IMR-90 (cell line): Measurements from ENCODE around the gene RGS3. TPM values are rescaled to one million over a fixed set of nuclear protein-coding genes. Genes with fewer than 3 reads are reported as not detected.
A peak's percentile ranks its signal among the peaks of the same experiment; 100 is the strongest.

ENCODE experiments used
- ATAC-seq: fragments of 200-7000 bp; cut with Tn5 transposase; 2 replicates; pipeline ENCODE4 v1.9.1; 2020; ENCODE audit warnings: low read depth, mild to moderate bottlenecking, moderate library complexity
- BruUV-seq: library from RNA; stranded (reverse); fragments of 400-500 nt; replicated peaks from 2 replicates; lab custom pipeline; 2021; lab: Mats Ljungman, UMichigan
- CTCF ChIA-PET: fragments of 300-600 bp; formaldehyde crosslinking; extraction: SDS; loops from one replicate; lab custom pipeline; 2021; ENCODE audit warnings: antibody characterized with exemption; lab: Yijun Ruan, JAX
- POLR2A ChIA-PET: fragments of 300-600 bp; sonication (Branson Sonifier 250); formaldehyde crosslinking; loops from one replicate; lab custom pipeline; 2022; ENCODE audit warnings: antibody characterized with exemption; ENCODE audit not compliant: unreplicated experiment; lab: Charles Lee
- DNase-seq: peaks from one replicate; pipeline ENCODE4 v3.0.0; 2013
- H2AFZ ChIP-seq: replicated peaks from 2 replicates; pipeline ENCODE3; 2013; ENCODE audit warnings: low read length, mild to moderate bottlenecking; ENCODE audit not compliant: poor library complexity
- H2AK5ac ChIP-seq: 2 replicates; pipeline ENCODE4 v1.6.1; 2013; ENCODE audit warnings: low read depth, low read length, inconsistent platforms
- H2AK9ac ChIP-seq: replicated peaks from 2 replicates; pipeline ENCODE3; 2013; ENCODE audit warnings: mild to moderate bottlenecking, low read depth, low read length, moderate library complexity; ENCODE audit not compliant: poor library complexity
- H2BK120ac ChIP-seq: 2 replicates; pipeline ENCODE4 v1.6.1; 2013; ENCODE audit warnings: low read depth, low read length, inconsistent platforms
- H2BK15ac ChIP-seq: 3 replicates; pipeline ENCODE4 v1.6.1; 2013; ENCODE audit warnings: low read depth, low read length, inconsistent platforms
- H2BK20ac ChIP-seq: 2 replicates; pipeline ENCODE4 v1.6.1; 2013; ENCODE audit warnings: low read depth, mild to moderate bottlenecking, inconsistent platforms, low read length, moderate library complexity
- H2BK5ac ChIP-seq: 2 replicates; pipeline ENCODE4 v1.6.1; 2013; ENCODE audit warnings: mild to moderate bottlenecking, low read depth, low read length, inconsistent platforms; ENCODE audit not compliant: poor library complexity, severe bottlenecking
- H3K14ac ChIP-seq: replicated peaks from 2 replicates; pipeline ENCODE4 v1.6.1; 2013; ENCODE audit warnings: low read depth, low read length, inconsistent platforms
- H3K18ac ChIP-seq: 2 replicates; pipeline ENCODE4 v1.6.1; 2013; ENCODE audit warnings: low read depth, low read length, control low read depth
- H3K23ac ChIP-seq: 2 replicates; pipeline ENCODE4 v1.6.1; 2013; ENCODE audit warnings: low read depth, low read length, inconsistent platforms
- H3K27ac ChIP-seq: 2 replicates; pipeline ENCODE4 v1.5.1; 2013; ENCODE audit warnings: mild to moderate bottlenecking, control low read depth, low read length; ENCODE audit not compliant: insufficient read depth
- H3K27me3 ChIP-seq: 2 replicates; pipeline ENCODE4 v1.6.1; 2013; ENCODE audit warnings: low read length; ENCODE audit not compliant: control insufficient read depth, insufficient read depth
- H3K36me3 ChIP-seq: 2 replicates; pipeline ENCODE4 v1.6.1; 2013; ENCODE audit warnings: low read length, mixed read lengths; ENCODE audit not compliant: control insufficient read depth, insufficient read depth
- H3K4ac ChIP-seq: 2 replicates; pipeline ENCODE4 v1.6.1; 2013; ENCODE audit warnings: low read depth, low read length, inconsistent platforms
- H3K4me1 ChIP-seq: 2 replicates; pipeline ENCODE4 v1.6.1; 2013; ENCODE audit warnings: low read length, mixed read lengths; ENCODE audit not compliant: control insufficient read depth, insufficient read depth
- H3K4me2 ChIP-seq: 2 replicates; pipeline ENCODE4 v1.6.1; 2013; ENCODE audit warnings: low read depth, mild to moderate bottlenecking, control low read depth, low read length, moderate library complexity
- H3K4me3 ChIP-seq: 2 replicates; pipeline ENCODE4 v1.5.1; 2013; ENCODE audit warnings: low read depth, mild to moderate bottlenecking, control low read depth, low read length, moderate library complexity; ENCODE audit not compliant: insufficient read depth
- H3K56ac ChIP-seq: 2 replicates; pipeline ENCODE4 v1.6.1; 2013; ENCODE audit warnings: low read length, inconsistent platforms; ENCODE audit not compliant: insufficient read depth; ENCODE audit errors: extremely low read depth
- H3K79me1 ChIP-seq, 2 experiments: 2 replicates each; pipeline ENCODE4 v1.6.1; 2013; ENCODE audit warnings: low read length in 2 of 2, inconsistent platforms in 1 of 2, low read depth in 1 of 2
- H3K9ac ChIP-seq: 2 replicates; pipeline ENCODE4 v1.6.1; 2013; ENCODE audit warnings: low read depth, low read length, control low read depth
- H3K9me1 ChIP-seq: 2 replicates; pipeline ENCODE4 v1.6.1; 2013; ENCODE audit warnings: low read length, inconsistent platforms; ENCODE audit not compliant: insufficient read depth
- H3K9me3 ChIP-seq: 2 replicates; pipeline ENCODE4 v1.6.1; 2013; ENCODE audit warnings: low read length; ENCODE audit not compliant: control insufficient read depth, insufficient read depth
- H4K20me1 ChIP-seq: 2 replicates; pipeline ENCODE4 v1.6.1; 2013; ENCODE audit warnings: low read length, inconsistent platforms; ENCODE audit not compliant: insufficient read depth
- H4K5ac ChIP-seq: 2 replicates; pipeline ENCODE4 v1.6.1; 2013; ENCODE audit warnings: mild to moderate bottlenecking, low read depth, low read length, control low read depth
- H4K8ac ChIP-seq, 2 experiments: 2 replicates each; pipeline ENCODE4 v1.6.1; 2013; ENCODE audit warnings: low read depth in 2 of 2, low read length in 2 of 2, control low read depth in 1 of 2, inconsistent platforms in 1 of 2
- H4K91ac ChIP-seq: 2 replicates; pipeline ENCODE4 v1.6.1; 2013; ENCODE audit warnings: low read depth, low read length, inconsistent platforms; ENCODE audit not compliant: insufficient read depth
- BHLHE40 ChIP-seq: fragments of 150-350 bp; IDR thresholded peaks from 2 replicates; pipeline ENCODE4 v1.6.1; 2016; ENCODE audit warnings: mild to moderate bottlenecking, low read depth, low read length
- CEBPB ChIP-seq: IDR thresholded peaks from 2 replicates; pipeline ENCODE4 v1.6.1; 2012; ENCODE audit warnings: low read depth, low read length, improper control_type of control experiment
- CHD1 ChIP-seq: IDR thresholded peaks from 2 replicates; pipeline ENCODE4 v1.6.1; 2012; ENCODE audit warnings: low read depth, low read length, improper control_type of control experiment
- CTCF ChIP-seq: conservative IDR thresholded peaks from 2 replicates; pipeline ENCODE4 v1.5.1; 2012; ENCODE audit warnings: mild to moderate bottlenecking, low read depth, low read length, improper control_type of control experiment
- ELK1 ChIP-seq: fragments of 150-350 bp; IDR thresholded peaks from 2 replicates; pipeline ENCODE4 v1.6.1; 2016; ENCODE audit warnings: low read depth, mild to moderate bottlenecking, low read length, moderate library complexity, borderline replicate concordance
- FOS ChIP-seq: fragments of 150-350 bp; IDR thresholded peaks from 2 replicates; pipeline ENCODE4 v1.6.1; 2016; ENCODE audit warnings: low read depth, low read length
- MAFK ChIP-seq: IDR thresholded peaks from 2 replicates; pipeline ENCODE4 v1.6.1; 2012; ENCODE audit warnings: low read depth, low read length, improper control_type of control experiment
- MXI1 ChIP-seq: IDR thresholded peaks from 2 replicates; pipeline ENCODE4 v1.6.1; 2012; ENCODE audit warnings: low read depth, mild to moderate bottlenecking, low read length, moderate library complexity, borderline replicate concordance
- POLR2A ChIP-seq: IDR thresholded peaks from 2 replicates; pipeline ENCODE4 v1.6.1; 2012; ENCODE audit warnings: mild to moderate bottlenecking, low read depth, low read length
- RAD21 ChIP-seq: IDR thresholded peaks from 2 replicates; pipeline ENCODE4 v1.6.1; 2012; ENCODE audit warnings: low read length, improper control_type of control experiment
- RFX5 ChIP-seq: IDR thresholded peaks from 2 replicates; pipeline ENCODE4 v1.8.0; 2012; ENCODE audit warnings: low read depth, mild to moderate bottlenecking, low read length, moderate library complexity
- SMC3 ChIP-seq: fragments of 150-350 bp; IDR thresholded peaks from 2 replicates; pipeline ENCODE4 v1.6.1; 2016; ENCODE audit warnings: low read depth, mild to moderate bottlenecking, antibody characterized with exemption, low read length, moderate library complexity
- USF2 ChIP-seq: fragments of 150-350 bp; IDR thresholded peaks from 2 replicates; pipeline ENCODE4 v1.6.1; 2017; ENCODE audit warnings: mild to moderate bottlenecking, antibody characterized with exemption, low read length, low read depth
- WGBS, 2 experiments: methylation state at CpG; one replicate each; pipeline versions ENCODE4 v1.1.5 to v1.1.7; 2013; ENCODE audit warnings: missing lambda C conversion rate in 2 of 2; ENCODE audit not compliant: insufficient read length in 1 of 2; ENCODE audit errors: extremely low coverage in 2 of 2; 5-methylcytosine and 5-hydroxymethylcytosine counted together
- dilution Hi-C: fragments of 300-500 bp; cut with HindIII; formaldehyde crosslinking; loops from one replicate; pipeline ENCODE4 v1.14.3; 2018; ENCODE audit warnings: low sequenced_read_pairs; ENCODE audit not compliant: unreplicated experiment
- in situ Hi-C: fragments of 300-500 bp; cut with MboI; formaldehyde crosslinking; loops from 3 replicates; pipeline ENCODE4 v1.14.3; 2019; ENCODE audit warnings: low sequenced_read_pairs, inconsistent platforms, mixed read lengths
- intact Hi-C: fragments of 100-400 bp; cut with micrococcal nuclease; formaldehyde crosslinking; loops from 2 replicates; pipeline ENCODE4 v1.10.0; 2022
- polyA plus RNA-seq, 3 experiments: library from polyadenylated mRNA; depleted of rRNA; stranded (reverse); fragments of >200 nt; gene quantifications; 2 replicates each; pipeline ENCODE4 v1.2.3, GENCODE V29; 2012; ENCODE audit warnings: low replicate concordance in 1 of 3
- total RNA-seq: library from RNA; depleted of rRNA; stranded (reverse); fragments of >200 nt; gene quantifications from 2 replicates; pipeline ENCODE4 v1.2.3, GENCODE V29; 2012

Gene RGS3
- total and polyA plus RNA-seq, 2 of the 4 experiments (the other 2 are of a cell fraction): 51.8 to 65.6 TPM

GRCh38 chr9:113559834-113560800 is 96.6 kb downstream of the RGS3 start:
- peaks cover 31% of the 10 kb centered on the region for H3K4me1 ChIP-seq
- H4K91ac ChIP-seq: no peak overlapping the region
- intact Hi-C loops: no loop called here
- H3K18ac ChIP-seq: no peak overlapping the region
- no peak overlapping the region for H2BK5ac ChIP-seq
- no peak overlapping the region for H2BK20ac ChIP-seq
- peak overlapping the region; percentile 69; the same call in 1 of the 2 replicates for H2BK120ac ChIP-seq
- DNase-seq: no peak
- peak overlapping the region; percentile 71; the same call in 1 of the 2 replicates for H3K4ac ChIP-seq
- H3K14ac ChIP-seq: no peak overlapping the region
- H3K9me3 ChIP-seq: no peaks in the 10 kb centered on the region
- ATAC-seq: no peak
- no peak overlapping the region for H3K23ac ChIP-seq
- H3K9ac ChIP-seq: no peak overlapping the region
- no peaks in the 10 kb centered on the region for H3K27me3 ChIP-seq
- H3K27ac ChIP-seq: no peak overlapping the region
- peaks cover 0 to 8% of the 10 kb centered on the region in 2 experiments; a peak in 1 of 4 replicates for H3K79me1 ChIP-seq
- CTCF ChIA-PET: interaction anchor here (0.9 kb wide), 1 partner anchor 8 kb away, joined by 3 read pairs; no protein-coding TSS in a partner anchor
- H2AK5ac ChIP-seq: 0 out of 2 replicates have a peak overlapping the region, but pooled peaks have one; percentile 34
- no peaks in the 10 kb centered on the region for H3K36me3 ChIP-seq
- no peak overlapping the region; a peak in 1 of 4 replicates for H4K8ac ChIP-seq
- POLR2A ChIA-PET: interaction anchor here (0.6 kb wide), 1 partner anchor 94 kb away, joined by 4 read pairs; no protein-coding TSS in a partner anchor
- H4K20me1 ChIP-seq: no peaks in the 10 kb centered on the region
- no peak overlapping the region for H2AFZ ChIP-seq
- H2BK15ac ChIP-seq: no peak overlapping the region
- no TSS peak for BruUV-seq
- H3K9me1 ChIP-seq: peaks cover 28% of the 10 kb centered on the region
- dilution Hi-C loops: no loop called here
- H3K4me3 ChIP-seq: no peak overlapping the region
- 100% methylated on average over 1 of the region's 12 CpGs; no CpG with 5 or more reads in 1 of the 2 experiments for WGBS, 2 experiments
- H4K5ac ChIP-seq: no peak overlapping the region
- no peak overlapping the region for H3K56ac ChIP-seq
- no peak overlapping the region for H3K4me2 ChIP-seq
- in situ Hi-C loops: no loop called here
- no peak overlapping the region for H2AK9ac ChIP-seq
- no peak for TF ChIP-seq MXI1
- no peak for TF ChIP-seq CEBPB
- no peak for TF ChIP-seq RAD21
- TF ChIP-seq USF2: no peak
- TF ChIP-seq MAFK: no peak
- no peak for TF ChIP-seq POLR2A
- no peak for TF ChIP-seq CHD1
- TF ChIP-seq BHLHE40: no peak
- no peak for TF ChIP-seq CTCF
- TF ChIP-seq SMC3: no peak
- no peak for TF ChIP-seq FOS
- no peak for TF ChIP-seq ELK1
- no peak for TF ChIP-seq RFX5
